Testis (tissue), 2 donors: ENCODE results near the gene BCL2L11.

Source experiments
- POLR2A ChIP-seq: fragments of 450-650 bp; IDR thresholded peaks from one replicate; pipeline ENCODE4 v1.6.1; 2017; ENCODE audit warnings: antibody characterized with exemption, mild to moderate bottlenecking, moderate library complexity
- TF ChIP-seq, protein P1 (sequence below), 3 experiments: fragments of 450-650 bp in 2 of 3; fragments of 200-600 bp in 1 of 3; sonication (generic) in 1 of 3; IDR thresholded peaks; one replicate each; pipeline ENCODE4 v1.5.1; 2016 to 2019; ENCODE audit warnings: antibody characterized with exemption in 3 of 3, mild to moderate bottlenecking in 2 of 3, moderate library complexity in 1 of 3

DNA sequence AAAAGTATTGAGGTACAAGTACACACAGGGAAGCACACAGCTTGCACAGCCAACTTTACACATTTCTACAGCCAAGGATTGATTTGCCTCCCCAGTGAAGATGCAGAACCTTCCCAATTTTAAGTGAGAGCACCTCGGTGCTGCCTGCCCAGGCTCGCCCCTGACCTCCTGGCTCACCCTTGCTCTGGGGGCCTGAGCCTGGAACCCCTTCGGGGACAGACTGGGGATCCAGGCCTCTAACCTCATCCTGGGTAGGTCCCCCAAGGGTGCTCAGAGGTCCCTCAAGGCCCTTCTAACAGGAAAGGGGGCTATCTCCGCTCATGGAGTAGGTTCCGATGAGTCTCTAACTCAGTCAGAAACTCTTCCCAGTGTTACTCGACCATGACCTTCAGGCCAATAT is 53.1 kb downstream of the BCL2L11 start:
- TF ChIP-seq POLR2A = no peak
- TF ChIP-seq, protein P1, sequence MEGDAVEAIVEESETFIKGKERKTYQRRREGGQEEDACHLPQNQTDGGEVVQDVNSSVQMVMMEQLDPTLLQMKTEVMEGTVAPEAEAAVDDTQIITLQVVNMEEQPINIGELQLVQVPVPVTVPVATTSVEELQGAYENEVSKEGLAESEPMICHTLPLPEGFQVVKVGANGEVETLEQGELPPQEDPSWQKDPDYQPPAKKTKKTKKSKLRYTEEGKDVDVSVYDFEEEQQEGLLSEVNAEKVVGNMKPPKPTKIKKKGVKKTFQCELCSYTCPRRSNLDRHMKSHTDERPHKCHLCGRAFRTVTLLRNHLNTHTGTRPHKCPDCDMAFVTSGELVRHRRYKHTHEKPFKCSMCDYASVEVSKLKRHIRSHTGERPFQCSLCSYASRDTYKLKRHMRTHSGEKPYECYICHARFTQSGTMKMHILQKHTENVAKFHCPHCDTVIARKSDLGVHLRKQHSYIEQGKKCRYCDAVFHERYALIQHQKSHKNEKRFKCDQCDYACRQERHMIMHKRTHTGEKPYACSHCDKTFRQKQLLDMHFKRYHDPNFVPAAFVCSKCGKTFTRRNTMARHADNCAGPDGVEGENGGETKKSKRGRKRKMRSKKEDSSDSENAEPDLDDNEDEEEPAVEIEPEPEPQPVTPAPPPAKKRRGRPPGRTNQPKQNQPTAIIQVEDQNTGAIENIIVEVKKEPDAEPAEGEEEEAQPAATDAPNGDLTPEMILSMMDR (IDR thresholded peaks at IDR 0.05) = no peak
